ENCODE results near the gene TOR2A. TPM values are rescaled to one million over a fixed set of nuclear protein-coding genes. Genes with fewer than 3 reads are reported as not detected.

The TOR2A gene
- total RNA-seq, 1 donor: 4.7 TPM

- peak overlapping the region; percentile 73 for H3K4me3 ChIP-seq (ENCODE audit: insufficient read depth, low read length)
- peaks cover 4% of the 10 kb centered on the region for H3K27me3 ChIP-seq (ENCODE audit: insufficient read depth, low read length)
- no peaks in the 10 kb centered on the region for H3K9me3 ChIP-seq (ENCODE audit: low read depth, low read length)
- peak; percentile 98 for DNase-seq (ENCODE audit: insufficient read length, low spot score, missing footprints)
- H4K20me1 ChIP-seq (ENCODE audit: insufficient read depth, low read length): peaks cover 3% of the 10 kb centered on the region
- H3K36me3 ChIP-seq (ENCODE audit: insufficient read depth, low read length): no peaks in the 10 kb centered on the region
- peak overlapping the region; percentile 86 for H3K4me2 ChIP-seq (ENCODE audit: insufficient read depth, low read length)
- TF ChIP-seq, protein P1, sequence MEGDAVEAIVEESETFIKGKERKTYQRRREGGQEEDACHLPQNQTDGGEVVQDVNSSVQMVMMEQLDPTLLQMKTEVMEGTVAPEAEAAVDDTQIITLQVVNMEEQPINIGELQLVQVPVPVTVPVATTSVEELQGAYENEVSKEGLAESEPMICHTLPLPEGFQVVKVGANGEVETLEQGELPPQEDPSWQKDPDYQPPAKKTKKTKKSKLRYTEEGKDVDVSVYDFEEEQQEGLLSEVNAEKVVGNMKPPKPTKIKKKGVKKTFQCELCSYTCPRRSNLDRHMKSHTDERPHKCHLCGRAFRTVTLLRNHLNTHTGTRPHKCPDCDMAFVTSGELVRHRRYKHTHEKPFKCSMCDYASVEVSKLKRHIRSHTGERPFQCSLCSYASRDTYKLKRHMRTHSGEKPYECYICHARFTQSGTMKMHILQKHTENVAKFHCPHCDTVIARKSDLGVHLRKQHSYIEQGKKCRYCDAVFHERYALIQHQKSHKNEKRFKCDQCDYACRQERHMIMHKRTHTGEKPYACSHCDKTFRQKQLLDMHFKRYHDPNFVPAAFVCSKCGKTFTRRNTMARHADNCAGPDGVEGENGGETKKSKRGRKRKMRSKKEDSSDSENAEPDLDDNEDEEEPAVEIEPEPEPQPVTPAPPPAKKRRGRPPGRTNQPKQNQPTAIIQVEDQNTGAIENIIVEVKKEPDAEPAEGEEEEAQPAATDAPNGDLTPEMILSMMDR (IDR thresholded peaks at IDR 0.05; ENCODE audit: extremely low read depth, low read depth, low read length): no peak
- H3K27ac ChIP-seq (ENCODE audit: low read depth, low read length): no peak overlapping the region
- peaks cover 11% of the 10 kb centered on the region for H3K4me1 ChIP-seq (ENCODE audit: insufficient read depth, low read length)
- no peaks in the 10 kb centered on the region for H3K79me2 ChIP-seq (ENCODE audit: insufficient read depth, low read length)
- peak overlapping the region; percentile 81 for H2AFZ ChIP-seq (ENCODE audit: low read length)
These were observed 35.9 kb upstream of the TOR2A start for GRCh38 chr9:127770905-127771569.

- Histone ChIP-seq H3K4me2 (ENCODE audit: insufficient read depth, low read length) (peak overlapping the region; percentile 86), H3K9me3 (ENCODE audit: low read depth, low read length) (no peaks in the 10 kb centered on the region), H2AFZ (ENCODE audit: low read length) (no peak overlapping the region), H3K79me2 (ENCODE audit: insufficient read depth, low read length) (no peaks in the 10 kb centered on the region), H3K4me3 (ENCODE audit: insufficient read depth, low read length) (peak overlapping the region; percentile 73), H4K20me1 (ENCODE audit: insufficient read depth, low read length) (peaks cover 3% of the 10 kb centered on the region), H3K27me3 (ENCODE audit: insufficient read depth, low read length) (peaks cover 4% of the 10 kb centered on the region), H3K4me1 (ENCODE audit: insufficient read depth, low read length) (peaks cover 11% of the 10 kb centered on the region), H3K27ac (ENCODE audit: low read depth, low read length) (no peak overlapping the region), H3K36me3 (ENCODE audit: insufficient read depth, low read length) (no peaks in the 10 kb centered on the region)
- no peak for DNase-seq (ENCODE audit: insufficient read length, low spot score, missing footprints)
- TF ChIP-seq, protein P1 (IDR thresholded peaks at IDR 0.05; ENCODE audit: extremely low read depth, low read depth, low read length): no peak
These were observed 35.5 kb upstream of the TOR2A start for GRCh38 chr9:127770583-127770904.

GRCh38 chr9:127769929-127770582 lies 35.0 kb upstream of the TOR2A start:
- H4K20me1 ChIP-seq (ENCODE audit: insufficient read depth, low read length): peaks cover 3% of the 10 kb centered on the region
- H2AFZ ChIP-seq (ENCODE audit: low read length): no peak overlapping the region
- peaks cover 11% of the 10 kb centered on the region for H3K4me1 ChIP-seq (ENCODE audit: insufficient read depth, low read length)
- TF ChIP-seq, protein P1 (IDR thresholded peaks at IDR 0.05; ENCODE audit: extremely low read depth, low read depth, low read length): no peak
- DNase-seq (ENCODE audit: insufficient read length, low spot score, missing footprints): no peak
- no peak overlapping the region for H3K27ac ChIP-seq (ENCODE audit: low read depth, low read length)
- H3K36me3 ChIP-seq (ENCODE audit: insufficient read depth, low read length): no peaks in the 10 kb centered on the region
- H3K27me3 ChIP-seq (ENCODE audit: insufficient read depth, low read length): peaks cover 4% of the 10 kb centered on the region
- H3K4me2 ChIP-seq (ENCODE audit: insufficient read depth, low read length): no peak overlapping the region
- no peaks in the 10 kb centered on the region for H3K9me3 ChIP-seq (ENCODE audit: low read depth, low read length)
- no peaks in the 10 kb centered on the region for H3K79me2 ChIP-seq (ENCODE audit: insufficient read depth, low read length)
- H3K4me3 ChIP-seq (ENCODE audit: insufficient read depth, low read length): no peak overlapping the region

GRCh38 chr9:127769101-127769500 lies 34.0 kb upstream of the TOR2A start:
- TF ChIP-seq, protein P1 (IDR thresholded peaks at IDR 0.05; ENCODE audit: extremely low read depth, low read depth, low read length): no peak
- Histone ChIP-seq H3K4me3 (ENCODE audit: insufficient read depth, low read length) (no peak overlapping the region), H4K20me1 (ENCODE audit: insufficient read depth, low read length) (peaks cover 3% of the 10 kb centered on the region), H3K27ac (ENCODE audit: low read depth, low read length) (no peak overlapping the region), H3K27me3 (ENCODE audit: insufficient read depth, low read length) (peaks cover 4% of the 10 kb centered on the region), H3K4me1 (ENCODE audit: insufficient read depth, low read length) (peaks cover 11% of the 10 kb centered on the region), H3K4me2 (ENCODE audit: insufficient read depth, low read length) (no peak overlapping the region), H3K79me2 (ENCODE audit: insufficient read depth, low read length) (no peaks in the 10 kb centered on the region), H2AFZ (ENCODE audit: low read length) (no peak overlapping the region), H3K9me3 (ENCODE audit: low read depth, low read length) (no peaks in the 10 kb centered on the region), H3K36me3 (ENCODE audit: insufficient read depth, low read length) (no peaks in the 10 kb centered on the region)
- DNase-seq (ENCODE audit: insufficient read length, low spot score, missing footprints): no peak

Measured in osteoblast (primary cell).